ENCODE data around the gene RIPK1. TPM values are rescaled to one million over a fixed set of nuclear protein-coding genes. Genes with fewer than 3 reads are reported as not detected.

RIPK1 gene
- total and polyA plus RNA-seq, 4 donors: 9.9 to 27.3 (median 22.5) TPM

GRCh38 chr6:3164388-3164787, 96.1 kb downstream of the RIPK1 start:
- intact Hi-C loops (cut with DNase I): loop anchor here in 1 of 2 donors (5.0 kb wide), 1 partner anchor 68 kb away; no protein-coding TSS in a partner anchor
- no peak for DNase-seq
- Histone ChIP-seq H3K27ac (ENCODE audit: low read depth in 1 of 2, low read length in 2 of 2) (no peak overlapping the region), H3K9me3 (ENCODE audit: control insufficient read depth, low read length) (no peaks in the 10 kb centered on the region), H3K36me3 (ENCODE audit: control insufficient read depth in 1 of 2, insufficient read depth in 2 of 2, low read length in 1 of 2) (no peaks in the 10 kb centered on the region), H3K4me3 (ENCODE audit: low read length in 2 of 2) (no peak overlapping the region), H3K4me1 (ENCODE audit: control insufficient read depth in 1 of 2, insufficient read depth in 2 of 2, low read length in 2 of 2) (no peaks in the 10 kb centered on the region), H3K27me3 (ENCODE audit: control insufficient read depth in 1 of 2, insufficient read depth in 2 of 2, low read length in 1 of 2) (no peaks in the 10 kb centered on the region)
- ATAC-seq (ENCODE audit: low FRiP score): no peak
- 94 to 95% methylated on average over 6 of the region's 6 CpGs for WGBS, 2 donors

Other genes with a start within 250 kb of the RIPK1 start
- 10 to 100 TPM; 42.8 to 46.6 TPM for gene SERPINB1, start 226.6 kb upstream of the RIPK1 start, total RNA-seq
- 10 to 100 TPM; 30.2 to 59.5 TPM for gene SERPINB1, start 226.6 kb upstream of the RIPK1 start, polyA plus RNA-seq
- gene SERPINB9, start 165.2 kb upstream of the RIPK1 start, total RNA-seq: 10 to 100 TPM; 11.5 to 14.5 TPM
- 1 to 10 TPM; 4.9 to 5.4 TPM for gene SERPINB9, start 165.2 kb upstream of the RIPK1 start, polyA plus RNA-seq
- 100 to 1,000 TPM; 111 to 132 TPM for gene SERPINB6, start 96.9 kb upstream of the RIPK1 start, total RNA-seq
- gene SERPINB6, start 96.9 kb upstream of the RIPK1 start, polyA plus RNA-seq: 100 to 1,000 TPM; 174 to 243 TPM
- gene NQO2, start 68.6 kb upstream of the RIPK1 start, total RNA-seq: 10 to 100 TPM; 23.2 to 40.3 TPM
- gene NQO2, start 68.6 kb upstream of the RIPK1 start, polyA plus RNA-seq: 10 to 100 TPM; 58.6 to 58.9 TPM
- 10 to 100 TPM in 1 of 2 donors, 1 to 10 TPM in 1; 6.4 to 14.6 TPM for gene BPHL, start 50.2 kb downstream of the RIPK1 start, total RNA-seq
- gene BPHL, start 50.2 kb downstream of the RIPK1 start, polyA plus RNA-seq: 10 to 100 TPM; 16.2 to 18.7 TPM
- gene TUBB2A, start 89.0 kb downstream of the RIPK1 start, total RNA-seq: 10 to 100 TPM; 33.7 to 40.0 TPM
- 10 to 100 TPM; 16.9 to 39.4 TPM for gene TUBB2A, start 89.0 kb downstream of the RIPK1 start, polyA plus RNA-seq
- gene TUBB2B, start 159.2 kb downstream of the RIPK1 start, total RNA-seq: 1 to 10 TPM; 5.6 to 6.3 TPM
- gene TUBB2B, start 159.2 kb downstream of the RIPK1 start, polyA plus RNA-seq: 1 to 10 TPM; 2.8 to 4.3 TPM
- gene PSMG4, start 190.5 kb downstream of the RIPK1 start, total RNA-seq: 10 to 100 TPM; 12.0 to 24.3 TPM
- 10 to 100 TPM; 27.7 to 38.2 TPM for gene PSMG4, start 190.5 kb downstream of the RIPK1 start, polyA plus RNA-seq

All from aorta (tissue), 5 donors.